AG09309 (cell line): ENCODE measurements around the gene PPP3CA.

ENCODE experiments used
- DNase-seq: peaks from one replicate; pipeline ENCODE4 v3.0.0-alpha.2; 2010; ENCODE audit warnings: low read depth
- H3K4me3 ChIP-seq: 2 replicates; pipeline ENCODE4 v1.5.1; 2011; ENCODE audit warnings: mild to moderate bottlenecking, low read depth, low read length, moderate library complexity; ENCODE audit not compliant: control insufficient read depth
- TF ChIP-seq, protein P1 (sequence below): IDR thresholded peaks from 2 replicates; pipeline ENCODE4 v1.5.1; 2011; ENCODE audit warnings: mild to moderate bottlenecking, low read depth, low read length, inconsistent platforms; ENCODE audit not compliant: insufficient read depth, control insufficient read depth; ENCODE audit errors: missing control alignments

The PPP3CA gene

GRCh38 chr4:100989401-100989800, 357.9 kb downstream of the PPP3CA start:
- TF ChIP-seq, protein P1, sequence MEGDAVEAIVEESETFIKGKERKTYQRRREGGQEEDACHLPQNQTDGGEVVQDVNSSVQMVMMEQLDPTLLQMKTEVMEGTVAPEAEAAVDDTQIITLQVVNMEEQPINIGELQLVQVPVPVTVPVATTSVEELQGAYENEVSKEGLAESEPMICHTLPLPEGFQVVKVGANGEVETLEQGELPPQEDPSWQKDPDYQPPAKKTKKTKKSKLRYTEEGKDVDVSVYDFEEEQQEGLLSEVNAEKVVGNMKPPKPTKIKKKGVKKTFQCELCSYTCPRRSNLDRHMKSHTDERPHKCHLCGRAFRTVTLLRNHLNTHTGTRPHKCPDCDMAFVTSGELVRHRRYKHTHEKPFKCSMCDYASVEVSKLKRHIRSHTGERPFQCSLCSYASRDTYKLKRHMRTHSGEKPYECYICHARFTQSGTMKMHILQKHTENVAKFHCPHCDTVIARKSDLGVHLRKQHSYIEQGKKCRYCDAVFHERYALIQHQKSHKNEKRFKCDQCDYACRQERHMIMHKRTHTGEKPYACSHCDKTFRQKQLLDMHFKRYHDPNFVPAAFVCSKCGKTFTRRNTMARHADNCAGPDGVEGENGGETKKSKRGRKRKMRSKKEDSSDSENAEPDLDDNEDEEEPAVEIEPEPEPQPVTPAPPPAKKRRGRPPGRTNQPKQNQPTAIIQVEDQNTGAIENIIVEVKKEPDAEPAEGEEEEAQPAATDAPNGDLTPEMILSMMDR, result no peak
- H3K4me3 ChIP-seq, result no peak overlapping the region
- no peak for DNase-seq

DNA sequence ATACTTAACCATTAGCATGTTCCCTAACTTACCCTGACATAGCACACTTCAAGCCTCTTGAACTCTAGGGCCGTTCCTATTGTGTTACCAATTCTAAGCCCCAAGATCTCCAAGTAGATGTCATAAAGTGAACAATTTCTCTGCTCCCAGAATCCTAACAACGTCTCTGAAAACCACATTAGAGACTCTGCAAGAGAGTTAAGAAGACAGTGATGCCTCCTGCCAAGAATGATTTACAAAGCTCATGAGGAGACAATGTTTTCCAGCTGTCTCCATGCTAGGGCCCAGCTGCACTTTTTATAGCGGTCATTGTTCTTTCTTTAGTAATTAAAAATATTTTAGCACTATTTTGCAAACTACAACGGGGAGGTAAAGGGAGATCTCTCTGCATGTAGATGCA, 358.4 kb downstream of the PPP3CA start:
- DNase-seq, result no peak
- no peak overlapping the region for H3K4me3 ChIP-seq
- TF ChIP-seq, protein P1, result no peak

DNA sequence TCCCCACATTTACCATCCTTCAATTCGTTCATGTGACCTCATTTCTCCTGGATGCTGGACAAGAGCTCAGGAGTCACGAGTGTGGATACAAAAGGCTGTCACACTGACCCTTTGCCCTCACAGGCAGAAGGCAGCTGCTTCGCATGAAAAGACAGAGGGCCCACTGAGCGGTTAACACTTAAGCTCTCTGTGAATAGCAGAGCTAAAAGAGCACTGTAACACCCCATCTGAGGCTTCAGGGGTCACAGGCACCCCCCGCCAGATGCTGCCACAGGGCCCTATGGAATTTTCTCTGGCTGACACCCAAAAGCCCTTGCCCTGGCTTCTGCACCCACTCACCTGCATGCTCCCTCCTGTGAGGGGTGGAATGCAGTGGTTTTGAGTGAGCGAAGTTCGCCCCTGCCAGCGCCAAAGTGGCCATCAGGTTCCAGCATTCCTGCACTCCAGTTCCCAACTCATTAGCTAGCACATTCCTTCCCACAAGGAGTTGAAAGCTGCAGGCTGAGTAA, 360.9 kb downstream of the PPP3CA start:
- no peak overlapping the region for H3K4me3 ChIP-seq
- DNase-seq, result no peak
- TF ChIP-seq, protein P1, result no peak

DNA sequence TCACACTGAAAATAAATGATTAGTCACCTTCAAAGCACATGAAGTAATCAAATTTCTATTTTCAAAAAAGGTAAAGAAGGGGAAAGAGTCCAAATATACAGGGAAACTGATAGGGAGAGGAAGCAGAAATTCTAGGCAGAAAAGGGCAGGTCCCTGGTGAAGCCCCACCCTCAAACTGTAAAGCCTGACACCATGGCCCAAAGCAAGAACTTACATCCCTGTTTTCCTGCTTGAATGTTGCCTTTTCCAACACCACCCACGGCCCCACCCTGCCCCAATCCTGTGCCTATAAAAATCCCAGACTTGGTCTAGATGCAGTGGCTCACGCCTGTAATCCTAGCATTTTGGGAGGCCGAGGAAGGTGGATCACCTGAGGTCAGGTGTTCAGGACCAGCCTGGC, 361.8 kb downstream of the PPP3CA start:
- DNase-seq, result no peak
- no peak overlapping the region for H3K4me3 ChIP-seq
- TF ChIP-seq, protein P1, result no peak

DNA sequence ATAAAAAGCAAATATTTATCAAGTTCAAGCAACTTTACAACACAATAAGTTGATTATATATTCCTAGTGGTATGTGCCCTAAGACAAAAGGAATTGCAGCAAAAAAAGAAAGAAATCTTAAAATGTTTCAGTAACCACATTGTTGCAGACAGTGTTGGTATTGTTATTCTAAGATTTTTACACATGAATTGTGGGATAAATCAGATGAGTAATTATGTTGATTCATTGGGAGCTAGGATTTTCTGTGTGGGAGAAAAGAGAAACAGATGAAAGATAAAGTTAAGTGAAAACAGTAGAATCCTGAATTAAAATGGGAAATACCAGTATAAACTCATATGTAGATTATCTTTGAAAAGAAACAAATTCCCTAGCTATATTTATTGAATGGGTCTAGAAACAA, 362.4 kb downstream of the PPP3CA start:
- TF ChIP-seq, protein P1, result no peak
- H3K4me3 ChIP-seq, result no peak overlapping the region
- peak; percentile 66 for DNase-seq

- DNase-seq, result no peak
- TF ChIP-seq, protein P1, result no peak
- no peak overlapping the region for H3K4me3 ChIP-seq
These were observed 363.9 kb downstream of the PPP3CA start for GRCh38 chr4:100983426-100983825.

DNA sequence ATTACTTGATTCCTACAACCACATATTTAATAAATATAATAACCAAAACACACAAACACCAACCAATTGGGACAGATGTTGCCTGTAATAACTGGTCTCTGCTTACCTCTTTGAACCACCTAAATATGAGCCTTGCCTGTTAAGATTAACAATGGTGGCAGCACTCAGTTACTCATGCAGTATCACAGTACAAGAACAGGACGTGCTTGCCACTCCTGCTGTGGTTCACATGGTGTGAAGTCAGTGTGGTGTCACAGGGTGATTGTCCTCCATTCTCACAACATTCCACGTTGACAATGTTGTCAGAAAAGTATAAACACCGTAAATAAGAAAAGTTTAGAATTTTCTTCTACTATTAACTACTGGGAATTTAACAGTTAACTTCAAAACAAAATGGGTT, 365.0 kb downstream of the PPP3CA start:
- DNase-seq, result no peak

More for the DNA sequence above, 365.0 kb downstream of the PPP3CA start:
- no peak overlapping the region for H3K4me3 ChIP-seq
- TF ChIP-seq, protein P1, result no peak
